HepG2 (cell line): ENCODE data around the gene IRS1. TPM values are rescaled to one million over a fixed set of nuclear protein-coding genes. Genes with fewer than 3 reads are reported as not detected.

Source experiments
- ATF4 ChIP-seq, 2 experiments: fragments of 450-650 bp in 1 of 2; sonication (generic) in 1 of 2; formaldehyde crosslinking; IDR thresholded peaks; 2 replicates each; pipeline versions ENCODE4 v1.5.0 to v1.8.0; 2020 to 2022; ENCODE audit warnings: mild to moderate bottlenecking in 1 of 2, missing genetic modification reagents in 1 of 2
- DNMT1 ChIP-seq: sonication (generic); formaldehyde crosslinking; IDR thresholded peaks from 2 replicates; pipeline ENCODE4 v1.5.1; 2020; ENCODE audit warnings: mild to moderate bottlenecking, missing genetic modification reagents
- HNRNPUL1 ChIP-seq: fragments of 200-400 bp; formaldehyde crosslinking; IDR thresholded peaks from 2 replicates; pipeline ENCODE4 v1.6.1; 2017; ENCODE audit warnings: low read depth, mild to moderate bottlenecking, low read length, moderate library complexity
- KDM3A ChIP-seq: IDR thresholded peaks from 2 replicates; pipeline ENCODE4 v1.6.1; 2018; ENCODE audit warnings: low read depth, missing compliant biosample characterization
- KLF9 ChIP-seq: IDR thresholded peaks from 2 replicates; pipeline ENCODE4 v1.6.1; 2016; ENCODE audit warnings: low read depth
- PHF5A ChIP-seq: IDR thresholded peaks from one replicate; pipeline ENCODE4 v1.6.1; 2018; ENCODE audit warnings: low read depth, missing genetic modification reagents; ENCODE audit not compliant: unreplicated experiment
- RBAK ChIP-seq: sonication (generic); formaldehyde crosslinking; IDR thresholded peaks from 2 replicates; pipeline ENCODE4 v1.5.1; 2020; ENCODE audit warnings: mild to moderate bottlenecking, missing genetic modification reagents
- SETDB1 ChIP-seq: sonication (generic); formaldehyde crosslinking; IDR thresholded peaks from 2 replicates; pipeline ENCODE4 v1.5.1; 2020; ENCODE audit warnings: missing genetic modification reagents, mild to moderate bottlenecking, borderline replicate concordance
- SIX1 ChIP-seq: sonication (generic); formaldehyde crosslinking; IDR thresholded peaks from 2 replicates; pipeline ENCODE4 v1.4.0; 2020; ENCODE audit warnings: missing genetic modification reagents, borderline replicate concordance
- SKIL ChIP-seq: sonication (generic); formaldehyde crosslinking; IDR thresholded peaks from 2 replicates; pipeline ENCODE4 v1.8.0; 2022; ENCODE audit warnings: missing genetic modification reagents, mild to moderate bottlenecking, moderate library complexity, borderline replicate concordance
- SNAPC5 ChIP-seq: sonication (generic); formaldehyde crosslinking; IDR thresholded peaks from 2 replicates; pipeline ENCODE4 v1.8.1; 2023; ENCODE audit warnings: mild to moderate bottlenecking, missing genetic modification reagents, borderline replicate concordance
- SOX13 ChIP-seq, 3 experiments: fragments of 450-650 bp in 1 of 3; sonication (generic) in 1 of 3; formaldehyde crosslinking in 1 of 3; IDR thresholded peaks in 2 of 3; conservative IDR thresholded peaks in 1 of 3; 2 replicates each; pipeline versions ENCODE4 v1.5.0 to v1.6.1; 2016 to 2020; ENCODE audit warnings: antibody characterized with exemption in 1 of 3, mild to moderate bottlenecking in 1 of 3, missing compliant biosample characterization in 1 of 3, missing genetic modification reagents in 1 of 3, moderate library complexity in 1 of 3
- TRIM24 ChIP-seq: sonication (generic); formaldehyde crosslinking; IDR thresholded peaks from 2 replicates; pipeline ENCODE4 v1.8.0; 2022; ENCODE audit warnings: mild to moderate bottlenecking, missing genetic modification reagents
- YY1 ChIP-seq: IDR thresholded peaks from 2 replicates; pipeline ENCODE4 v1.6.1; 2011; ENCODE audit warnings: low read length, low read depth, moderate library complexity, mild to moderate bottlenecking; ENCODE audit not compliant: insufficient read depth, insufficient replicate concordance
- ZBTB39 ChIP-seq: sonication (generic); formaldehyde crosslinking; IDR thresholded peaks from 2 replicates; pipeline ENCODE4 v1.5.0; 2020; ENCODE audit warnings: missing genetic modification reagents
- ZBTB4 ChIP-seq: sonication (generic); formaldehyde crosslinking; IDR thresholded peaks from 2 replicates; pipeline ENCODE4 v1.4.0; 2020; ENCODE audit warnings: missing genetic modification reagents, mild to moderate bottlenecking, borderline replicate concordance
- ZNF138 ChIP-seq: sonication (generic); formaldehyde crosslinking; IDR thresholded peaks from 2 replicates; pipeline ENCODE4 v1.5.0; 2020; ENCODE audit warnings: mild to moderate bottlenecking, low read depth, missing genetic modification reagents
- ZNF354B ChIP-seq: sonication (generic); formaldehyde crosslinking; IDR thresholded peaks from 2 replicates; pipeline ENCODE4 v1.8.0; 2022; ENCODE audit warnings: mild to moderate bottlenecking, missing genetic modification reagents
- ZNF564 ChIP-seq: sonication (generic); formaldehyde crosslinking; IDR thresholded peaks from 2 replicates; pipeline ENCODE4 v1.8.1; 2023; ENCODE audit warnings: mild to moderate bottlenecking, missing genetic modification reagents
- ZNF660 ChIP-seq: sonication (generic); formaldehyde crosslinking; IDR thresholded peaks from 2 replicates; pipeline ENCODE4 v1.5.1; 2020; ENCODE audit warnings: mild to moderate bottlenecking, low read depth, missing genetic modification reagents, borderline replicate concordance
- polyA plus RNA-seq, 8 experiments: library from polyadenylated mRNA; depleted of rRNA in 3 of 8; stranded (reverse) in 7 of 8; unstranded in 1 of 8; fragments of >200 nt; fragmentation: Illumina TruSeq in 4 of 8; extraction: Trizol in 4 of 8; gene quantifications; 2 replicates each; pipeline versions ENCODE4 v1.2.1 to v1.2.3, GENCODE V29; 2011 to 2016; ENCODE audit warnings: low read depth in 4 of 8, missing spikeins in 1 of 8, mixed read lengths in 1 of 8; ENCODE audit not compliant: insufficient read depth in 1 of 8
- total RNA-seq, 5 experiments: library from RNA; depleted of rRNA; stranded (reverse); fragments of >200 nt; fragmentation: Illumina TruSeq; extraction: Trizol; gene quantifications; 2 replicates each; pipeline ENCODE4 v1.2.3, GENCODE V29; 2016; ENCODE audit warnings: low read depth in 1 of 5

The IRS1 gene
- total and polyA plus RNA-seq, 2 of the 13 experiments (the other 11 are each of a cell fraction or from before 2014, with no cell fraction given), result 8.7 to 9.0 TPM

- TF ChIP-seq PHF5A (CRISPR knock-in tag), result no peak
- TF ChIP-seq ZNF660 (CRISPR knock-in tag), result no peak
- no peak for TF ChIP-seq KLF9
- TF ChIP-seq SOX13 (IDR thresholded peaks at IDR 0.05), result no peak
- peak in 1 of 2 experiments; percentile 65; a peak in 1 of 4 replicates for TF ChIP-seq SOX13 (CRISPR knock-in tag; conservative IDR thresholded peaks at IDR 0.05 in 1 of 2, IDR thresholded peaks at IDR 0.05 in 1 of 2)
- no peak for TF ChIP-seq SIX1 (CRISPR knock-in tag)
- no peak for TF ChIP-seq RBAK (CRISPR knock-in tag)
- no peak for TF ChIP-seq DNMT1 (CRISPR knock-in tag)
- 0 out of 4 replicates have a peak, but pooled peaks of 1 of the 2 experiments have one; percentile 13 for TF ChIP-seq ATF4 (CRISPR knock-in tag; IDR thresholded peaks at IDR 0.05)
- TF ChIP-seq ZNF354B (CRISPR knock-in tag), result no peak
- TF ChIP-seq HNRNPUL1, result no peak
- TF ChIP-seq SKIL (CRISPR knock-in tag), result no peak
- no peak for TF ChIP-seq TRIM24
- no peak for TF ChIP-seq ZNF564 (CRISPR knock-in tag)
- TF ChIP-seq YY1, result no peak
- TF ChIP-seq KDM3A (CRISPR knock-in tag), result no peak
- TF ChIP-seq SNAPC5 (CRISPR knock-in tag), result no peak
- no peak for TF ChIP-seq ZBTB39 (CRISPR knock-in tag)
- TF ChIP-seq SETDB1 (CRISPR knock-in tag), result no peak
- TF ChIP-seq ZBTB4, result no peak
- no peak for TF ChIP-seq ZNF138 (CRISPR knock-in tag)
These were observed 59.5 kb downstream of the IRS1 start (continued) for GRCh38 chr2:226740039-226740648.
